ENCODE measurements around the gene CEACAM16.

DNA sequence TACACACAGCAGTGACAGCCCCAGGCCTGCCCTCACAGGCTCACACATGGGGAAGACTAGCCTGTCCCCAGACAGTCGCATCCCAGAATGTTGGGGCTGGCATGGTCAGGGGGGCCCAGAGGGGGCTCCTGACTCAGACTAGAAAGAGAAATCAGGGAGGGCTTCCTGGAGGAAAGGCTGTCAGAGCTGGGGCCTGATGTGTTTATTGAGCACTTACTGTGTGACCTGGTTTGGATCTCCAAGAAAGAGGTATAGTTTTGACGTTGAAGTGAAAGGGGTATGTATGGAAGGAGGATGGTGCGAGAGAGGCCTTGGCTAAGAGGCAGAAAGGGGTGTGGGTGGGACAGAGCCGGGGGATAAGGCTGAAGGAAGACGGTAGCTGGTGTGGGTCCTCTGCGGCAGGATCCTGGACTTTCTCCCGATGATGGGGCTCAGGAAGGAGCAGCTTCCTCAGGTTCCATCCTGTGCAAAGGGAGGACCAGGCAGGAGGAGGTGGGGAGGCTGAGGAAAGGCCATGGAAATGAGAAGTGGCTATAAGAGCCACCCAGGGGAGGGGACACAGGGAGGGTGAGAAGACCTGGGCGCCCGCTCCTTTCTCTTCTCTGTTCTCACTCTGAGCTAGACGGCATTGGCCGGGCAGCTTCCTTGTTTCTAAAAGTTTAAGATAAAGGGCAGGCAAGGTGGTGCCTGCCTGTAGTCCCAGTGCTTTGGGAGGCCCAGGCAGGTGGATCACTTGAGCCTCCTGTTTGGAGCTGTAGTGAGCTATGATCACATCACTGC is 33.5 kb downstream of the CEACAM16 start:
- TF ChIP-seq POLR2AphosphoS5 (IDR thresholded peaks at IDR 0.05; ENCODE audit: borderline replicate concordance, low read depth, low read length), result no peak
- TF ChIP-seq EZH2 (IDR thresholded peaks at IDR 0.05), result no peak

Measured in SK-N-MC (cell line).